AG04449 (cell line): ENCODE results near the gene LIN7B.

ENCODE experiments used
- CTCF ChIA-PET: fragments of 350-600 bp; formaldehyde crosslinking; extraction: SDS; loops from one replicate; lab custom pipeline; 2021; ENCODE audit warnings: antibody characterized with exemption; lab: Yijun Ruan, JAX
- POLR2A ChIA-PET: fragments of 400-600, 350-600 bp; formaldehyde crosslinking; extraction: SDS; loops from one replicate; lab custom pipeline; 2020; ENCODE audit warnings: antibody characterized with exemption, inconsistent platforms; lab: Yijun Ruan, JAX
- DNase-seq: peaks from one replicate; pipeline ENCODE4 v3.0.0-alpha.2; 2010; ENCODE audit warnings: low read depth, low spot score
- H3K4me3 ChIP-seq: 2 replicates; pipeline ENCODE4 v1.5.1; 2011; ENCODE audit warnings: low read depth, mild to moderate bottlenecking, control low read depth, low read length
- CTCF ChIP-seq: IDR thresholded peaks from one replicate; pipeline ENCODE4 v1.5.1; 2011; ENCODE audit warnings: mild to moderate bottlenecking, moderate library complexity, low read length, control low read depth, inconsistent platforms; ENCODE audit not compliant: insufficient read depth; ENCODE audit errors: missing control alignments

The LIN7B gene

GRCh38 chr19:49084206-49085019, 29.8 kb upstream of the LIN7B start:
- CTCF ChIA-PET: interaction anchor here (0.7 to 3.3 kb wide), 3 partner anchors 9 to 92 kb away, joined by 3 to 18 read pairs (median 9); no protein-coding TSS in a partner anchor
- peak overlapping the region; percentile 49 for H3K4me3 ChIP-seq
- DNase-seq: no peak

DNA sequence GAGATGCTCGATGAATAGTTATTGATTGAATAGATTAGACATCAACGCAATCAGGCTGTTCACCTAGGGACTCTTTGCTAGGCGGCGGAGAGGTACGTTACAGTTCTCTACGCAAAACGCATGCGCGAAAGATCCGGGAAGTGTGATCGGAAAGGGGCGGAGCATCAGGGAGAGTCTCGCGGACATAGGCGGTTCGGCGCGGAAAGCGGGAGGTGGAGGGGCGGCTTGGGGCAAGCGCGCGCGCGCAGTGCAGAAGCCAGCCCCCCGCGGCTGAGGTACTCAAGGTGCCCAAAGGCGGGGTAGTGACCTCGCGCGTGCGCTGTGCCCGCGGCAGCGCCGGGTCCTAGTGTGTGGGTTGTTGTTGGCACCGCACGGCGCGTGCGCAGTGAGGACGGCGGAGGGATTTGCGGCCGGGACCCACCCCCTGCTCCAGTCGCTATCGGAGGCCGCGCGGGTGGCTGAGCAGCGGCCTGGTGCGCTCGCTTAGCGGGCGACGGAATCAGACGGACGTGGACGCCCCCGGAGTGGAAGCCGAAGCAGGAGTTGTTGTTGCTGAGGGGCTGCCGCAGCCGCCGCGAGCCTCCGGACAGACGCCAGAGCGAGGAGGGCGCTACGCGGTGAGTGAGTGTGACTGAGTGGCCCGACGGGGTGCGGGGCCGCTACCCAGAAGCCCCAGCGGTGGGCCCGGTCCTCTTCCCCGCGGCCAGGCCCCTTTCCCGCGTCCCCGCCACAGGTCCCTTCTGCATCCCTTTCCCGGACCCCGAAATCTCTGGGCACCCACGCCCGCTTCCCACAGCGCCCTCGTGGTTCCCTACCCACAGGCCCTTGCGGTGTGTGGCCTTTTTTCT, 28.9 kb upstream of the LIN7B start, which contains the start of gene SNRNP70:
Gene SNRNP70, plus strand, starts transcription at position 432 of the 848 bp plus-strand sequence. CDS start 964 bp downstream, outside the sequence.
- ChIA-PET POLR2A (no interaction called here), CTCF (interaction anchor here (1.4 to 4.0 kb wide), 2 partner anchors 12 to 114 kb away, joined by 4 to 76 read pairs; no protein-coding TSS in a partner anchor)
- peak within 1 kb of the TSS; percentile 95 for H3K4me3 ChIP-seq
- peak; percentile 95 for DNase-seq
- no peak for TF ChIP-seq CTCF

More at GRCh38 chr19:49084206-49085019, 29.8 kb upstream of the LIN7B start:
- TF ChIP-seq CTCF: no peak
- POLR2A ChIA-PET: no interaction called here

DNA sequence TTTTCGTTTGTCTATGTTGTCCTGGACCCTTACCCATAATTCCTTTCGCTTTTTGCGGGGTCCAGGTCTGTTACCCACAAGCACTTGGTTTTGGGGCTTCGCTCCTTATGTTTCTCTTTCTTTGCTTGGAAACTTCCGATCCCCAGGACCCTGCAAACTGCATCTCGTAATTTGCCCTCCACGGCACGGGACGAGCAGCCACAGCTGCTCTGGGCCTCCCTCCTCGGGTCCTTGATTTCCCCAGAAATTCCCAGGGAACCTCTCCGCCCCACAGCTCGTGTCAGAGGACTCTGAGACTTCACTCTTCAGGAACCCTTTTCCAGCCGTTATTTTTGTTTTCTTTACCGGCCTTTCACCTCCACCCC, 28.3 kb upstream of the LIN7B start:
- peak overlapping the region; percentile 95 for H3K4me3 ChIP-seq
- ChIA-PET CTCF (interaction anchor here (1.4 to 4.0 kb wide), 2 partner anchors 11 to 113 kb away, joined by 4 to 76 read pairs; no protein-coding TSS in a partner anchor), POLR2A (no interaction called here)
- TF ChIP-seq CTCF: no peak
- DNase-seq: no peak

DNA sequence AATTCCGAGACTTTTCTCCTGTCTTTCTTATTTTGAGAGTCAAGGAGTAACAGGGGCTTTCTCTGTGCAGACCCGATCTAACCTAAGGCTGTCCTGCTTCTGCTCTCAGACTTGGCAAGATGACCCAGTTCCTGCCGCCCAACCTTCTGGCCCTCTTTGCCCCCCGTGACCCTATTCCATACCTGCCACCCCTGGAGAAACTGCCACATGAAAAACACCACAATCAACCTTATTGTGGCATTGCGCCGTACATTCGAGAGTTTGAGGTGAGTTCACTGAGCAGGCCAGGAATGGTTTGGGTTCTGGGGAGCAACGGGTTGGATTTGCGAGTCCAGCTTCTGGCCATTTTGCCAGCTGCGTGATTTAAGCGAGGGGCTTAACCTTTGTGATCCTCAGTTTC, 27.9 kb upstream of the LIN7B start:
- ChIA-PET POLR2A (no interaction called here), CTCF (interaction anchor here (0.8 to 4.0 kb wide), 4 partner anchors 11 to 113 kb away, joined by 3 to 76 read pairs (median 4); no protein-coding TSS in a partner anchor)
- peak overlapping the region; percentile 95 for H3K4me3 ChIP-seq
- no peak for TF ChIP-seq CTCF
- no peak for DNase-seq

DNA sequence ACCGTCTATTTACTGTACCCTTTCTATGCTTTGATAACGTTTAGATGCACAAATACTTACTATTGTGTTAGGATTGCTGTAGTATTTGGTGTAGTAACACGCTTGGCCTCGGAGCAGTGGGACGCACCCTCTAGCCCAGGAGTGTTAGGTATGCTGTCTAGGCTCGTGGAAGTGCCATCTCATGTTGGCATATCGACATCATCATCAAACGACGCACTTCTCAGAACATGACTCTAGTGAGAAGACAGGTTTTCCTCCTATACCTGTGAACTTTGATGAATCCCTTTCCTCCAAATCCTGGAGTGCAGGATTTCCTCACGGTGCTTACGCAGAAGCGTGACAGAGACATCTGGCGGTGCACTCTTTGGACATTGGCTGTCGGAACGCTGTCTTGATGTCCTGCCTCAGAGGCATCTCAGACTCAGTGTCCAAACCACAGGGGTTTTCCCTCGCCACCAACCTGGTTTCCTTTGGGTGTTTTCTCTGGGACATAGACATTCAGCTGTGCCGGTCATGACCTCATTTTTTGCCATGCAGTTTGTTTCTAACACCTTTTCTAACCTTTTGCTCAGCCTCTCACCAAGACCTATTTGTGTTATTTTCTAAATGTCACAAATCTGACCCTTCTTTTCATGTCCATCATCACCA, 22.7 kb upstream of the LIN7B start:
- DNase-seq: no peak
- ChIA-PET POLR2A (no interaction called here), CTCF (interaction anchor here (1.5 to 7.4 kb wide), 2 partner anchors 13 to 14 kb away, joined by 4 to 66 read pairs; no protein-coding TSS in a partner anchor)
- no peak overlapping the region for H3K4me3 ChIP-seq
- TF ChIP-seq CTCF: no peak
